ENCODE measurements around the gene C10orf90. TPM values are rescaled to one million over a fixed set of nuclear protein-coding genes. Genes with fewer than 3 reads are reported as not detected.

C10orf90 gene
- total RNA-seq, 1 donor from 2014 or later = not detected

- no peak overlapping the region for H3K4me3 Mint-ChIP-seq (ENCODE audit: unreplicated experiment)
- no peaks in the 10 kb centered on the region for H3K4me1 Mint-ChIP-seq (ENCODE audit: low read depth, unreplicated experiment)
- H3K27ac Mint-ChIP-seq (ENCODE audit: unreplicated experiment) = no peak overlapping the region
- peaks cover 4% of the 10 kb centered on the region for H3K9me3 Mint-ChIP-seq (ENCODE audit: unreplicated experiment)
- no peaks in the 10 kb centered on the region for H3K36me3 Mint-ChIP-seq (ENCODE audit: unreplicated experiment)
- no peak for DNase-seq
- TF ChIP-seq CTCF (IDR thresholded peaks at IDR 0.05; ENCODE audit: partially characterized antibody, unreplicated experiment) = no peak
- H3K27me3 Mint-ChIP-seq (ENCODE audit: unreplicated experiment) = peaks cover 2% of the 10 kb centered on the region
Observed at GRCh38 chr10:126523071-126523470, 147.4 kb downstream of the C10orf90 start.

DNA sequence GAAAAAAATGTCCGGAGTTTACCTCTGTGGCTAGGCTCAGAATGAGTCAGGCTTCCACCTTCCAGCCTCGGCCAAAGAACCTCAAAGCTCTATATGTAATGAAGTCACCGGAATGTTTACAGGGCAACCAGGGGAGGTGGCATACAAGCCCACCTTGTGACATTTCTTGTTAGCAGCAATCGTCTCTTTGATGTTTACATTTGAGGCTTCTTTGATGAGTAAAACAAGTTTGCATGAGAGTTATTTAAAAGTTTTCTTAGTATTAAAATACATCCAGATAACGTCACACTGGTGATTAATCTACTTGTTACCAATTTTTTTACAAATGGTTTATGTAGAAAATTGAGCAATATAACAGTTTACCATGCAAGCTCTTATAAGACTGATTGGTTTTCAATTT lies 149.1 kb downstream of the C10orf90 start:
- H3K27me3 Mint-ChIP-seq (ENCODE audit: unreplicated experiment) = peaks cover 4% of the 10 kb centered on the region
- H3K4me3 Mint-ChIP-seq (ENCODE audit: unreplicated experiment) = no peak overlapping the region
- H3K9me3 Mint-ChIP-seq (ENCODE audit: unreplicated experiment) = peaks cover 4% of the 10 kb centered on the region
- no peak for TF ChIP-seq CTCF (IDR thresholded peaks at IDR 0.05; ENCODE audit: partially characterized antibody, unreplicated experiment)
- H3K27ac Mint-ChIP-seq (ENCODE audit: unreplicated experiment) = no peak overlapping the region
- no peaks in the 10 kb centered on the region for H3K36me3 Mint-ChIP-seq (ENCODE audit: unreplicated experiment)
- DNase-seq = no peak
- no peaks in the 10 kb centered on the region for H3K4me1 Mint-ChIP-seq (ENCODE audit: low read depth, unreplicated experiment)

GRCh38 chr10:126520751-126521317 lies 149.7 kb downstream of the C10orf90 start:
- no peak for TF ChIP-seq CTCF (IDR thresholded peaks at IDR 0.05; ENCODE audit: partially characterized antibody, unreplicated experiment)
- no peak overlapping the region for H3K27ac Mint-ChIP-seq (ENCODE audit: unreplicated experiment)
- DNase-seq = no peak
- H3K4me3 Mint-ChIP-seq (ENCODE audit: unreplicated experiment) = no peak overlapping the region
- peaks cover 4% of the 10 kb centered on the region for H3K27me3 Mint-ChIP-seq (ENCODE audit: unreplicated experiment)
- peaks cover under 1% of the 10 kb centered on the region for H3K9me3 Mint-ChIP-seq (ENCODE audit: unreplicated experiment)
- H3K4me1 Mint-ChIP-seq (ENCODE audit: low read depth, unreplicated experiment) = no peaks in the 10 kb centered on the region
- H3K36me3 Mint-ChIP-seq (ENCODE audit: unreplicated experiment) = no peaks in the 10 kb centered on the region

- H3K27me3 Mint-ChIP-seq (ENCODE audit: unreplicated experiment) = peaks cover 4% of the 10 kb centered on the region
- no peak overlapping the region for H3K27ac Mint-ChIP-seq (ENCODE audit: unreplicated experiment)
- no peak overlapping the region for H3K4me3 Mint-ChIP-seq (ENCODE audit: unreplicated experiment)
- H3K4me1 Mint-ChIP-seq (ENCODE audit: low read depth, unreplicated experiment) = no peaks in the 10 kb centered on the region
- no peak for DNase-seq
- H3K36me3 Mint-ChIP-seq (ENCODE audit: unreplicated experiment) = no peaks in the 10 kb centered on the region
- H3K9me3 Mint-ChIP-seq (ENCODE audit: unreplicated experiment) = no peaks in the 10 kb centered on the region
- no peak for TF ChIP-seq CTCF (IDR thresholded peaks at IDR 0.05; ENCODE audit: partially characterized antibody, unreplicated experiment)
Observed at GRCh38 chr10:126519992-126520391, 150.5 kb downstream of the C10orf90 start.

- no peak for DNase-seq
- no peak for TF ChIP-seq CTCF (IDR thresholded peaks at IDR 0.05; ENCODE audit: partially characterized antibody, unreplicated experiment)
- Mint-ChIP-seq H3K27ac (ENCODE audit: unreplicated experiment) (no peak overlapping the region), H3K9me3 (ENCODE audit: unreplicated experiment) (no peaks in the 10 kb centered on the region), H3K27me3 (ENCODE audit: unreplicated experiment) (peaks cover 4% of the 10 kb centered on the region), H3K4me3 (ENCODE audit: unreplicated experiment) (no peak overlapping the region), H3K4me1 (ENCODE audit: low read depth, unreplicated experiment) (no peaks in the 10 kb centered on the region), H3K36me3 (ENCODE audit: unreplicated experiment) (no peaks in the 10 kb centered on the region)
Observed at GRCh38 chr10:126519185-126519584, 151.3 kb downstream of the C10orf90 start.

All from glutamatergic neuron (in vitro differentiated cells).